Thymus (tissue), 11 donors: ENCODE results near the gene TRERF1. TPM values are rescaled to one million over a fixed set of nuclear protein-coding genes. Genes with fewer than 3 reads are reported as not detected.

ENCODE experiments used
- DNase-seq, 9 donors: peaks; one replicate each; pipeline ENCODE4 v3.0.0-alpha.2; 2013; ENCODE audit warnings: low spot score in 9 of 9, low read depth in 6 of 9, missing footprints in 1 of 9
- H3K27ac ChIP-seq, 2 donors: one replicate each; pipeline ENCODE4 v1.5.1; 2013; ENCODE audit warnings: control low read depth in 1 of 2, low read depth in 1 of 2, low read length in 1 of 2, mild to moderate bottlenecking in 1 of 2, moderate library complexity in 1 of 2
- H3K27me3 ChIP-seq, 2 donors: one replicate each; pipeline ENCODE4 v1.5.1; 2013; ENCODE audit warnings: low read length in 1 of 2; ENCODE audit not compliant: control insufficient read depth in 2 of 2, insufficient read depth in 1 of 2
- H3K36me3 ChIP-seq, 2 donors: one replicate each; pipeline ENCODE4 v1.5.1; 2013; ENCODE audit warnings: low read length in 1 of 2, mild to moderate bottlenecking in 1 of 2, moderate library complexity in 1 of 2; ENCODE audit not compliant: control insufficient read depth in 2 of 2, insufficient read depth in 2 of 2
- H3K4me1 ChIP-seq, 2 donors: one replicate each; pipeline ENCODE4 v1.5.1; 2013; ENCODE audit warnings: low read length in 2 of 2; ENCODE audit not compliant: control insufficient read depth in 2 of 2, insufficient read depth in 2 of 2
- H3K4me3 ChIP-seq, 2 donors: one replicate each; pipeline ENCODE4 v1.5.1; 2013; ENCODE audit warnings: low read length in 2 of 2, control low read depth in 1 of 2, mild to moderate bottlenecking in 1 of 2
- H3K9me3 ChIP-seq, 2 donors: one replicate each; pipeline ENCODE4 v1.5.1; 2013; ENCODE audit warnings: low read length in 1 of 2, mild to moderate bottlenecking in 1 of 2; ENCODE audit not compliant: control insufficient read depth in 2 of 2, insufficient read depth in 1 of 2
- WGBS: extraction: QIAGEN DNeasy Blood & Tissue Kit; methylation state at CpG from one replicate; pipeline ENCODE4 v1.1.7; 2013; 5-methylcytosine and 5-hydroxymethylcytosine counted together
- polyA plus RNA-seq: library from polyadenylated mRNA; stranded (reverse); fragments of 200-250 nt; gene quantifications from one replicate; pipeline ENCODE4 v1.2.3, GENCODE V29; 2013
- total RNA-seq: library from RNA; stranded (reverse); fragments of 120-200 nt; gene quantifications from one replicate; pipeline ENCODE4 v1.2.4, GENCODE V29; 2013
- donor health status: healthy.

Gene TRERF1
- total and polyA plus RNA-seq, 2 donors = 5.4 to 8.9 TPM

- peaks cover 16 to 37% of the 10 kb centered on the region in 2 donors for H3K4me1 ChIP-seq
- DNase-seq = no peak
- no peak overlapping the region for H3K27ac ChIP-seq
- H3K36me3 ChIP-seq = no peaks in the 10 kb centered on the region
- 95% methylated on average over 6 of the region's 6 CpGs for WGBS
- no peaks in the 10 kb centered on the region for H3K9me3 ChIP-seq
- H3K4me3 ChIP-seq = no peak overlapping the region
- H3K27me3 ChIP-seq = no peaks in the 10 kb centered on the region
These were observed 68.1 kb downstream of the TRERF1 start for GRCh38 chr6:42383421-42384205.

DNA sequence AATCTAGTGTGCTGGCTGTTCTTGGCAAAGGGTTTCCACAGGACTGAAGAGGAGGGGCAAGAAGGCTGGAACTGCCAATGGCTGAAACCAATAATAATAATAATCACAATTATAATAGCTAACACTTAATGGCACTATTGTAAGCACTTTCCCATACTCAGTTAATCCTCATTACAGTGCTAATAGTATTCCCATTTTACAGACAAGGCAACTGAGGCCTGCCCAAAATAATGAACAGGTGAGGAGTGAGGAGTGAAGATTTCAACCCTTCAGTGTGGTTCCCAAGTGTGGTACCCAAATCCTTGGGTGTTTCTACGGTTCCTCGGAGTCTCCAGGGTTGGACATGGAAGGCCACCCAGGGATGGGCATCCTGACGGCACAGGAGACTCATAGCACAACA, 69.9 kb downstream of the TRERF1 start:
- H3K36me3 ChIP-seq = no peaks in the 10 kb centered on the region
- WGBS = over 99% methylated on average over 3 of the region's 3 CpGs
- no peaks in the 10 kb centered on the region for H3K9me3 ChIP-seq
- H3K4me1 ChIP-seq = peaks cover 6 to 31% of the 10 kb centered on the region in 2 donors
- H3K27me3 ChIP-seq = no peaks in the 10 kb centered on the region
- no peak for DNase-seq
- H3K4me3 ChIP-seq = no peak overlapping the region
- H3K27ac ChIP-seq = no peak overlapping the region

DNA sequence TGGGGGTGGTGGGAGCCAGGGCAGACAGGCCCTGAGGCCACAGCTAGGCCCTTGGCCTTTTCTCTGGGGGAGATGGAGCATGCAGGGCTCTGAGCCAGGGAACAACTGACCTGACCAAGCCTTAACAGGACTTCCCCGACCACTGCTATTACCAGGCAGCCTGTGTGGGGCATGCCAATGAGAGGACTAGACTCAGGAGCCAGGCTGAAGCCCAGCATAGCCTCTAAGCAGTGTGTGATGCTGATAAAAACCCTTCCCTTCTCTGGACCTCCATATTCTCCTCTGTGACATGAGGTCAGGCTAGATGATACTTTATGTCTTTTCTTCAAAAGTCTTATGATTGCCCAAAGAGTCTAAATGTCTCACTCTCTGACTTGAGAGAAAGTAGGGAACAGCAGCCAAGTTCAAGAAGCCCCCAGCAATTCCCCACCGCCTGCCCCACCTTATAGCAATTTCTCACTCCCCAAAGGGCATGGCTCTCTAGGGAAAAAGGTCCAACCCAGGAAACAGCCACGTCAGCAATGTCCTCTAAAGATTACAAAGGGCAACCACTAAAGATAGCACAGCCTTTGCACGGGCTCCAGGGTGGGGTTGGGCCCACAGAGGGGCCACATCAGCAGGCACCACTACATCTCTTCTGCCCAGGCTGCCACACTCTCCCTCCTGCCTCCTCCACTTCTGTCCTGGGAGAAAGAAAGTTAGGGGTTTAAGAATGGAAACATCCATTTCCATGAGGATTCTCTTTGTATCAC, 71.3 kb downstream of the TRERF1 start:
- H3K36me3 ChIP-seq = no peaks in the 10 kb centered on the region
- H3K4me1 ChIP-seq = peaks cover 6 to 27% of the 10 kb centered on the region in 2 donors
- no peaks in the 10 kb centered on the region for H3K27me3 ChIP-seq
- 88% methylated on average over 4 of the region's 4 CpGs for WGBS
- H3K9me3 ChIP-seq = no peaks in the 10 kb centered on the region
- no peak overlapping the region for H3K27ac ChIP-seq
- no peak overlapping the region for H3K4me3 ChIP-seq
- DNase-seq = no peak

GRCh38 chr6:42378536-42378935, 73.2 kb downstream of the TRERF1 start:
- Histone ChIP-seq H3K36me3 (no peaks in the 10 kb centered on the region), H3K27ac (peak overlapping the region in 1 of 2 donors; percentile 80), H3K9me3 (no peaks in the 10 kb centered on the region), H3K4me1 (peaks cover 13 to 35% of the 10 kb centered on the region in 2 donors), H3K4me3 (no peak overlapping the region), H3K27me3 (no peaks in the 10 kb centered on the region)
- 14% methylated on average over 3 of the region's 3 CpGs for WGBS
- no peak for DNase-seq

GRCh38 chr6:42378125-42378524, 73.6 kb downstream of the TRERF1 start:
- Histone ChIP-seq H3K4me1 (peaks cover 13 to 31% of the 10 kb centered on the region in 2 donors), H3K27ac (peak overlapping the region; percentile 55 to 80), H3K36me3 (no peaks in the 10 kb centered on the region), H3K27me3 (no peaks in the 10 kb centered on the region), H3K9me3 (no peaks in the 10 kb centered on the region), H3K4me3 (no peak overlapping the region)
- WGBS = 60% methylated on average over 5 of the region's 5 CpGs
- peak in 1 of 9 donors; percentile 58 for DNase-seq

- no peaks in the 10 kb centered on the region for H3K27me3 ChIP-seq
- no peaks in the 10 kb centered on the region for H3K9me3 ChIP-seq
- H3K4me3 ChIP-seq = no peak overlapping the region
- peaks cover 15 to 28% of the 10 kb centered on the region in 2 donors for H3K4me1 ChIP-seq
- DNase-seq = no peak
- H3K36me3 ChIP-seq = no peaks in the 10 kb centered on the region
- H3K27ac ChIP-seq = peak overlapping the region in 1 of 2 donors; percentile 47
- WGBS = 91% methylated on average over 10 of the region's 10 CpGs
These were observed 76.6 kb downstream of the TRERF1 start for GRCh38 chr6:42375007-42375635.

DNA sequence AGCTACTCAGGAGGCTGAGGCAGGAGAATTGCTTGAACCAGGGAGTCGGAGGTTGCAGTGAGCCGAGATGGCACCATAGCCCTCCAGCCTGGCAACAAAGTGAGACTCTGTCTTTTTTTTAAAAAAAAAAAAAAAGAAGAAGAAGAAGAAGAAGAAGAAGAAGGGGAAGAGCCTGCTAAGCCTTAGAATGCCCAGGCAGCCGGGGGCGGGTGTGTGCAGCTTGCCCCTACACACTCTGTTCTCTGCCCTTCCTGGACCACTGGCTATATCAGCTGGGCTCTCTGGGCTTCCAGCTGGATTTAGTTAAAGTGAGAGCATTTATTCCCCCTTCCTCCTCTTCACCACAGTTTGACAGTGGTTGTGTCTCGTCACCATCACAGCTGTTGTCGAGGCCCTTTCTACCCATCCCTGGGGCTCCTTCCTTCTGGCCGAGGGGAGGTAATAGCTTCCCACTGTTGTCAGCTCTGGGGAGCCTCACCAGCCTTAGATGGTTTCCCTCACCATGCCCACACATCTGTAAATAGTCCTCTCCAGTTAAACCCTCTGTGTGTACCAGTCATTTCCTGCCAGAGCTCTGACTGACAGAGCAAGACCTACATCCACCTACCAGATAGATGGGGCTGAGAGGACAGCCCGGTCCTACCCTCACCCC, 77.6 kb downstream of the TRERF1 start:
- Histone ChIP-seq H3K4me3 (no peak overlapping the region), H3K4me1 (peaks cover 15 to 33% of the 10 kb centered on the region in 2 donors), H3K36me3 (no peaks in the 10 kb centered on the region), H3K27ac (peak overlapping the region; percentile 50 to 58), H3K9me3 (no peaks in the 10 kb centered on the region), H3K27me3 (no peaks in the 10 kb centered on the region)
- WGBS = 47% methylated on average over 8 of the region's 8 CpGs
- peak in 2 of 9 donors; percentile 30 to 47 for DNase-seq

- Histone ChIP-seq H3K27ac (no peak overlapping the region), H3K4me1 (peaks cover 17 to 33% of the 10 kb centered on the region in 2 donors)
- 89% methylated on average over 4 of the region's 4 CpGs for WGBS
These were observed 79.0 kb downstream of the TRERF1 start for GRCh38 chr6:42372699-42373098.

More at GRCh38 chr6:42372699-42373098, 79.0 kb downstream of the TRERF1 start:
- no peak for DNase-seq
- Histone ChIP-seq H3K9me3 (no peaks in the 10 kb centered on the region), H3K36me3 (no peaks in the 10 kb centered on the region), H3K27me3 (no peaks in the 10 kb centered on the region), H3K4me3 (no peak overlapping the region)
